ENCODE results near the gene RHOB.

DNA sequence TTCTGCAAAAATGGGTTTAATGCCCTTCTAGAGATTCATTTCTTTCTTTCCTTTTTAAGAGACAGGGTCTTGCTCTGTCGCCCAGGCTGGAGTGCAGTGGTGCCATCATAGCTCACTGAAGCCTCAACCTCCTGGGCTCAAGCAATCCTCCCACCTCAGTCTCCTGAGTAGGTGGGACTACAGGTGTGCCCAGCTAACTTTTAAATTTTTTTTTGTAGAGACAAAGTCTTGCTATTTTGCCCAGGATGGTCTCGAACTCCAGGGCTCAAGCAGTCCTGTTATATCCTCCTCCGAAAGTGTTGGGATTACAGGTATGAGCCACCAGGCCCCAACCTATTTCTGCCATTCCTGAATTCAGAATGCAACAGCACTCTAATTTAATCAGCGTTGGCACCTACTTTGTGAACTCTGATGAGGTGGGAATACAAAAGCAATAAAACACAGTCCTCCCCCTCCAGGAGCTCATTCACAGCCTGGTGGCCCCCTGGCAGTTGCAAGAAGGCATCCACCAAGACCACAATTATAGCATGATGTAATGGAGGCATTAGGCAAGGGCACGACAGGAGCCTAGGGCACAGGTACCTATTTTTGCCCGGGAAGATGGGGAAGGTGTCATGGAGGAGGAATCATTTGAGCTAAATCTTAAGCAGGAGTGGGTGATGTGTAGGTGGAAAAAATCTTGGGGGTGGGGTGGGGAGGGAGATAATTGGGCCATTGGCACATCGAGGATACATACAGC, 5.1 kb downstream of the RHOB start:
- TF ChIP-seq, protein P1, sequence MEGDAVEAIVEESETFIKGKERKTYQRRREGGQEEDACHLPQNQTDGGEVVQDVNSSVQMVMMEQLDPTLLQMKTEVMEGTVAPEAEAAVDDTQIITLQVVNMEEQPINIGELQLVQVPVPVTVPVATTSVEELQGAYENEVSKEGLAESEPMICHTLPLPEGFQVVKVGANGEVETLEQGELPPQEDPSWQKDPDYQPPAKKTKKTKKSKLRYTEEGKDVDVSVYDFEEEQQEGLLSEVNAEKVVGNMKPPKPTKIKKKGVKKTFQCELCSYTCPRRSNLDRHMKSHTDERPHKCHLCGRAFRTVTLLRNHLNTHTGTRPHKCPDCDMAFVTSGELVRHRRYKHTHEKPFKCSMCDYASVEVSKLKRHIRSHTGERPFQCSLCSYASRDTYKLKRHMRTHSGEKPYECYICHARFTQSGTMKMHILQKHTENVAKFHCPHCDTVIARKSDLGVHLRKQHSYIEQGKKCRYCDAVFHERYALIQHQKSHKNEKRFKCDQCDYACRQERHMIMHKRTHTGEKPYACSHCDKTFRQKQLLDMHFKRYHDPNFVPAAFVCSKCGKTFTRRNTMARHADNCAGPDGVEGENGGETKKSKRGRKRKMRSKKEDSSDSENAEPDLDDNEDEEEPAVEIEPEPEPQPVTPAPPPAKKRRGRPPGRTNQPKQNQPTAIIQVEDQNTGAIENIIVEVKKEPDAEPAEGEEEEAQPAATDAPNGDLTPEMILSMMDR (IDR thresholded peaks at IDR 0.05): no peak
- no peak for TF ChIP-seq POLR2A (IDR thresholded peaks at IDR 0.05)

All from uterus (tissue), 2 donors.